A549 treated with GW870086 at 1 μM for 4 hours (cell line): Measurements from ENCODE around the gene RBMS2. TPM values are rescaled to one million over a fixed set of nuclear protein-coding genes. Genes with fewer than 3 reads are reported as not detected.

Experiments used
- total RNA-seq: library from RNA; stranded (reverse); fragments of 200-300 nt; extraction: Qiagen RNA extraction; gene quantifications from 5 replicates; pipeline ENCODE4 v1.2.3, GENCODE V29; 2022; ENCODE audit warnings: low read depth

RBMS2 gene, protein sequence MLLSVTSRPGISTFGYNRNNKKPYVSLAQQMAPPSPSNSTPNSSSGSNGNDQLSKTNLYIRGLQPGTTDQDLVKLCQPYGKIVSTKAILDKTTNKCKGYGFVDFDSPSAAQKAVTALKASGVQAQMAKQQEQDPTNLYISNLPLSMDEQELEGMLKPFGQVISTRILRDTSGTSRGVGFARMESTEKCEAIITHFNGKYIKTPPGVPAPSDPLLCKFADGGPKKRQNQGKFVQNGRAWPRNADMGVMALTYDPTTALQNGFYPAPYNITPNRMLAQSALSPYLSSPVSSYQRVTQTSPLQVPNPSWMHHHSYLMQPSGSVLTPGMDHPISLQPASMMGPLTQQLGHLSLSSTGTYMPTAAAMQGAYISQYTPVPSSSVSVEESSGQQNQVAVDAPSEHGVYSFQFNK
- 8.6 to 11.0 TPM (median 10.8 TPM) in 5 replicates for total RNA-seq

DNA sequence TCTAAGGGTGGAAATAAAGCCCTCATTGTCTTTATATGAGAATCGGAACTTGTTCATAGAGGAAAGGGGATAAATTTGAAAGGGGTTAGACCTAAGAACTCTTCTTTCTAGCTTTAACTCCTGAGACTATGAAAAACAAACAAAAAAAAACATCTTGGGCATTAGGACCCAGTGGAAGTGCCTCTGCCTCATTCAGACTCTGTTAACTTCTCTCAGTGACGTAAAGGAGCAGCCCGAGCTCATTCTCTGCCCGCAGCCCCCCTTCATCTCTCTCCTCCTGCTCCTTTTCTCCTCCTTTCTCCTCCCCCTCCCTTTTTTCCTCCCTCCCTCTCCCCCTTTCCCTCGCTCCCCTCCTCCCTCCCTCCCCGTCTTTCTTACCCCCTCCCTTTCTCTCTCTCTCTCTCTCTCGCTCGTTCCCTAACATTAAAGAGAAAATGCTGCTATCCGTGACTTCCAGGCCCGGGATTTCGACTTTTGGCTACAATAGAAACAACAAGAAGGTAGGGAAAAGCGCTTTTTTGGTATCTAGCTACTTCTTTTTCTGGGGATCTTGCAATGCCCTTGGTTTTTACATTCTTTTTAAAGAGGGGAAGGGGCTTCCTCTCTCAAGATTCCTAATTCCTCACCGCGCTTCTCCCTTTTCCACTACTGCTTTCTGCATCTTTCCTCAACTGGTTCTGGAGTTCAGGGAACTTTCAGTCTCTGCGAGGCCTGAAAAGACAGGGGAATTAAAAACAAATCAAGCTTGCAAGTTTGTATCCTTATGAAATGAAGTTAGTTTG, at the start of gene RBMS2:
Gene RBMS2, plus strand, starts transcription at position 231 of the 782 bp plus-strand sequence. Its CDS starts 204 bp downstream, at position 435.

DNA sequence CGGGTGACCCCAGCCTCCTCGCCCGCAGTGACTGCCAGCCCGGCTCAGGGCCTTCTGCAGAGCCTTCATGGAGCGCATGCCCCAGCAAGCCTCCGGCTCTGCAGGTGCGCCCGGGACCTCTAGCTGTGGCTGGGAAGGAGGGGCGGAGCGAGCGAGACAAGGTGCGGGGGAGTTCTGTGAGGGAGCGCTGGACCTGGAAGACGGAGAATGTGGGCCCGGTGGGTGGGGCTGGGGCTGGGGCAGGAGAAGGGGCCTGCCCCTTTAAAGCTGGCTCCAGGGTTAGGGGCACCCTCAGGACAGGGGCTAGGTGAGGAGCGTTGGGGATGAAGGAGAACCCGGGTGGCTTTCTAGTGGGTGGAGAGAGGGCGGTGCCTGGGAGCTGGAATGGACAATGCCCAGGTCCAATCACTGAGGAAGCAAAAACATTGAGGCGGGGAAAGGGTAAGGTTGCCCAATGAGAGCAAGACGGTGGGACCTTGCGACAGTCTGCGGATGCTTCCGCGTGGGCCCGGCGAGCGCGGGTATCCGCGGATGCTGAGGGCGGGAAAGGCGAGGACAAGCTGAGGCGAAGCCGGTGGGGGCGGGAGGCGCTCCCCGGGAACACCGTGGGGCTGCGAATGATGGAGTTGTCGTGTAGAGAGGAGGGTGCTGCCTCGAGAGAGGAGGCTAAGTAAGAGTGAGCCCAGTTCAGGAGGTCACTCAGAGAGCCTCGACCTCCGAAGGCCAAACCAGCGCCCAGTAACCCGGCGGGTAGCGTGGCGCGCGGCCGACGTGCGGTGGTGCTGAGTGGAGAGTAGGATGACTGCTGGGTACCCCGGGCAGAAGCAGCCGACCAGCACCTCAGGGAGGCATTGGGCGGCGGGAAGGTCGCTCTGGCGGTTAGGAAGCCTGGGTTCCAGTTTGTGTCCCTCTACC, 33.3 kb upstream of the RBMS2 start, which contains the start of gene GLS2:
Gene GLS2, minus strand, starts transcription at position 121 of the 915 bp plus-strand sequence. Its CDS starts 43 bp downstream, at position 78.

DNA sequence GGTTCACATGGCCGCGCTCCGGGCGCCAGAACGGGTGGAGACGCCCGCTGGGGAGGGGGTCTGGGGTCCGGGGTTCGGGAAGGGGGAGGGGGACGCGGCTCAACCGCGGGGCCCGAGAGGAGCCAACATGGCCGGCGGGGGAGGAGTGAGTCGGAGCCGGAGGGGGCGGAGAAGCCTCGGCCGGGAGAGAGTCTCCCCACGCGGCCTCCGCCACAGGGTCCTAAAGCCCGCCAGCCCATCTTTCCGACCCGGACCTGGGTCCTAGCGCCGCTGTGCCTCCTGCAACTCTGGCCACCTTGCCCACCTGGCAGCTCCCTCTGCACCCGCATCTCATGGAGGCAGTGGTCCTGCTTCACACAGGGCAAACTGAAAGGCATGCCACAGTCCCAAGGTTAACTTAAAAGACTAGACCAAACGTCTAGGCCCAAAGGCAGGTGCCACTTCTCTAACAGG, 108.6 kb downstream of the RBMS2 start, which contains the start of gene BAZ2A:
Gene BAZ2A, minus strand, starts transcription at position 147 of the 453 bp plus-strand sequence. CDS start 12,796 bp downstream, outside the sequence.

Other genes with a start within 250 kb of the RBMS2 start
- 153 to 169 TPM (median 159 TPM) in 5 replicates for gene CS, start 221.5 kb upstream of the RBMS2 start, total RNA-seq
- 115 to 162 TPM (median 149 TPM) in 5 replicates for gene CNPY2, start 205.8 kb upstream of the RBMS2 start, total RNA-seq
- gene PAN2, start 187.8 kb upstream of the RBMS2 start, total RNA-seq = 13.1 to 19.3 TPM (median 15.9 TPM) in 5 replicates
- 0.21 to 0.70 TPM (median 0.49 TPM) in 4 of 5 replicates, not detected in the other for gene IL23A, start 182.9 kb upstream of the RBMS2 start, total RNA-seq
- gene STAT2, start 161.7 kb upstream of the RBMS2 start, total RNA-seq = 9.8 to 13.2 TPM (median 11.6 TPM) in 5 replicates
- not detected in 5 replicates for gene APOF, start 159.0 kb upstream of the RBMS2 start, total RNA-seq
- gene TIMELESS, start 72.4 kb upstream of the RBMS2 start, total RNA-seq = 32.5 to 39.5 TPM (median 35.5 TPM) in 5 replicates
- 0.14 TPM in 1 of 5 replicates, not detected in the others for gene MIP, start 67.2 kb upstream of the RBMS2 start, total RNA-seq
- 1.7 to 2.0 TPM (median 1.9 TPM) in 5 replicates for gene SPRYD4, start 53.2 kb upstream of the RBMS2 start, total RNA-seq
- gene GLS2, start 33.7 kb upstream of the RBMS2 start, total RNA-seq = 0.08 to 0.37 TPM (median 0.31 TPM) in 4 of 5 replicates, not detected in the other
- gene BAZ2A, start 108.5 kb downstream of the RBMS2 start, total RNA-seq = 24.8 to 42.1 TPM (median 41.1 TPM) in 5 replicates
- gene ATP5F1B, start 124.2 kb downstream of the RBMS2 start, total RNA-seq = 823 to 966 TPM (median 921 TPM) in 5 replicates
- 359 to 407 TPM (median 380 TPM) in 5 replicates for gene PTGES3, start 166.5 kb downstream of the RBMS2 start, total RNA-seq
- gene NACA, start 203.5 kb downstream of the RBMS2 start, total RNA-seq = 1,533 to 1,898 TPM (median 1,542 TPM) in 5 replicates
- 23.8 to 27.4 TPM (median 26.1 TPM) in 5 replicates for gene PRIM1, start 230.5 kb downstream of the RBMS2 start, total RNA-seq
- 1.0 to 1.8 TPM (median 1.3 TPM) in 5 replicates for gene HSD17B6, start 241.5 kb downstream of the RBMS2 start, total RNA-seq